ENCODE results near the gene PRR20G. TPM values are rescaled to one million over a fixed set of nuclear protein-coding genes. Genes with fewer than 3 reads are reported as not detected.

The PRR20G gene
- total and polyA plus RNA-seq, 2 donors (not counting 1 experiment from before 2014, with no cell fraction given) = not detected

DNA sequence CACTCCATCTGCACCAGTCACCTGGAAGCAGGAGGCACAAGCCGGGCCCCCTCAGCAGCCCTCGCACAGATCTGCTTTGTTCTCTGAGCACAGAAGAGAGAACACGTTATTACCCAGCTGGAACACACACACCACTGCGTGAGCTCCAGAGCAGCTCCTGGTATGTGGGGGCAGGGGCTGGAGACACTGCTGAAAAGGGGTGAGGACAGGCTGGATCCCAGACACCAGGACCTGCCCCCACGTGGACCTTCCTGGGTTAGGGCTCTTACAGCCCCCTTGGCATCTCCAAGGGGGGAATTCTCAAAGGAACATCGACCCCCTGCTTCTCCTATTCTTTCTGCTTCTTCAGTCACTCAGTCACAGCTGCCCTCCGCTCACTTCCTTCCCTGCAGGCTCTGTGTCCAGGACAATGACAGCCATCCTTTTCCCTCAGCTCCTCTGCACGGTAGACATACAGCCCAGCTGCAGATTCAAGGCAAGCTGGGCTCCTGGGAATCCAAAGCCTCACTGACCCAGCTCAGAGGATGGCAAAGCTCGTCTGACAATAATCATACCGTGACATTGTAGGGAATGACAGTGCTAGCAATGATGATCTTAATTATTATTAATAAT, 33.7 kb downstream of the PRR20G start:
- no peaks in the 10 kb centered on the region for H3K36me3 ChIP-seq (ENCODE audit: control insufficient read depth, insufficient read depth, low read length)
- no peaks in the 10 kb centered on the region for H3K4me1 ChIP-seq (ENCODE audit: control insufficient read depth, extremely low read depth, insufficient read depth, low read length)
- no peaks in the 10 kb centered on the region for H4K20me1 ChIP-seq (ENCODE audit: control insufficient read depth, extremely low read depth, insufficient read depth, low read length)
- no peak overlapping the region for H3K4me3 ChIP-seq (replicated peaks in 1 of 4; ENCODE audit: control extremely low read depth in 1 of 4, insufficient read depth in 1 of 4, low read depth in 3 of 4, low read length in 4 of 4)
- DNase-seq (ENCODE audit: low read depth in 2 of 2) = no peak
- no peak overlapping the region for H3K4me2 ChIP-seq (ENCODE audit: extremely low read depth, insufficient read depth, low read length)
- H3K79me2 ChIP-seq (ENCODE audit: control insufficient read depth, insufficient read depth, low read length) = no peaks in the 10 kb centered on the region
- H2AFZ ChIP-seq (ENCODE audit: low read length) = no peak overlapping the region
- no peaks in the 10 kb centered on the region for H3K27me3 ChIP-seq (ENCODE audit: control insufficient read depth, insufficient read depth, low read length)
- no peak overlapping the region for H3K9ac ChIP-seq (ENCODE audit: insufficient read depth, low read length)
- TF ChIP-seq EZH2 (IDR thresholded peaks at IDR 0.05; ENCODE audit: low read length, missing control alignments) (no peak), CTCF (conservative IDR thresholded peaks at IDR 0.05 in 1 of 2, IDR thresholded peaks at IDR 0.05 in 1 of 2; ENCODE audit: low read depth in 1 of 2, low read length in 2 of 2) (no peak)
- H3K27ac ChIP-seq (ENCODE audit: insufficient read depth, low read length) = no peak overlapping the region
- no peaks in the 10 kb centered on the region for H3K9me3 ChIP-seq (ENCODE audit: control insufficient read depth, insufficient read depth, low read depth, low read length)

DNA sequence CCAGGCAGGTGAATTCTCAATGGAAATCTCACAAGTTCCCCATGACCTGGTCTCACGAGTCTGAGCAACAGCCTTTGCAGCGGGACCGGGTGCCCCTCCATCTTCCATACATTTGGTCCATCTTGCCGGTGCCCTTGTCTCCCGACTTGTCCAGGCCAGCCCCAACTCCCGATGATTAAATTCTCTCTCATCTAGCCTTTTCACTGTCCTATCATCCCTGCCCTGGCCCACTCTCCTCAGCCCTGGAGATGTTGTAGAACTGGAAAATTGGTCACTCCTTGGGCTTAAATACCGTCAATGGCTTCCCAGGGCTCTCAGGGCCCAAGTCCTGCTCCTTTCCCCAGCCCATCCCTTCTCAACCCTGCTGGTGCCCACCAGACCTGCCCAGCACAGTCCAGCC, 34.4 kb downstream of the PRR20G start:
- no peaks in the 10 kb centered on the region for H3K9me3 ChIP-seq (ENCODE audit: control insufficient read depth, insufficient read depth, low read depth, low read length)
- no peaks in the 10 kb centered on the region for H3K79me2 ChIP-seq (ENCODE audit: control insufficient read depth, insufficient read depth, low read length)
- no peak for TF ChIP-seq CTCF (conservative IDR thresholded peaks at IDR 0.05 in 1 of 2, IDR thresholded peaks at IDR 0.05 in 1 of 2; ENCODE audit: low read depth in 1 of 2, low read length in 2 of 2)
- TF ChIP-seq EZH2 (IDR thresholded peaks at IDR 0.05; ENCODE audit: low read length, missing control alignments) = no peak
- no peak overlapping the region for H2AFZ ChIP-seq (ENCODE audit: low read length)
- H3K4me3 ChIP-seq (replicated peaks in 1 of 4; ENCODE audit: control extremely low read depth in 1 of 4, insufficient read depth in 1 of 4, low read depth in 3 of 4, low read length in 4 of 4) = no peak overlapping the region
- no peaks in the 10 kb centered on the region for H3K4me1 ChIP-seq (ENCODE audit: control insufficient read depth, extremely low read depth, insufficient read depth, low read length)
- H3K27me3 ChIP-seq (ENCODE audit: control insufficient read depth, insufficient read depth, low read length) = no peaks in the 10 kb centered on the region
- H3K36me3 ChIP-seq (ENCODE audit: control insufficient read depth, insufficient read depth, low read length) = no peaks in the 10 kb centered on the region
- H3K9ac ChIP-seq (ENCODE audit: insufficient read depth, low read length) = no peak overlapping the region
- no peaks in the 10 kb centered on the region for H4K20me1 ChIP-seq (ENCODE audit: control insufficient read depth, extremely low read depth, insufficient read depth, low read length)
- no peak for DNase-seq (ENCODE audit: low read depth in 2 of 2)
- no peak overlapping the region for H3K27ac ChIP-seq (ENCODE audit: insufficient read depth, low read length)
- H3K4me2 ChIP-seq (ENCODE audit: extremely low read depth, insufficient read depth, low read length) = no peak overlapping the region

DNA sequence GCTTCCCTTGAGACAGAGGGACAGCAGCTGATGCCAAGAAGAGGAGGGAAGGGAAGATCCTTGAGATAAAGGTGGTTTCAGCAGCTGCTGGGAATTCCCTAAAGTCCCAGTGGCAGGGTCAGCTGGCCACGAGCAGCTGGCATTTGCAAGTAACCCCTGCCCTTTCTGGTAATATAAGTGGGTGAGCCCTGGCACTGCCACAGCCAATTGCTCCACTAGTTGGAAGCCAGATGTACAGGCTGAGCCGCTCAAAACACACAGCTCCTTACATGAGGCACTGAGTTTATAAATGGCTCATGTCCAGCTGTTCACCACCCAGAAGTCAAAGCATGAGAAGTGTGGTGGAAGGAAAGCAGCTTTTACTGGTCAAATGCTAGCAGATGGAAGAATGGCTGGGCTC, 35.4 kb downstream of the PRR20G start:
- no peaks in the 10 kb centered on the region for H3K27me3 ChIP-seq (ENCODE audit: control insufficient read depth, insufficient read depth, low read length)
- no peaks in the 10 kb centered on the region for H3K4me1 ChIP-seq (ENCODE audit: control insufficient read depth, extremely low read depth, insufficient read depth, low read length)
- no peaks in the 10 kb centered on the region for H4K20me1 ChIP-seq (ENCODE audit: control insufficient read depth, extremely low read depth, insufficient read depth, low read length)
- no peak for DNase-seq (ENCODE audit: low read depth in 2 of 2)
- TF ChIP-seq EZH2 (IDR thresholded peaks at IDR 0.05; ENCODE audit: low read length, missing control alignments) (no peak), CTCF (conservative IDR thresholded peaks at IDR 0.05 in 1 of 2, IDR thresholded peaks at IDR 0.05 in 1 of 2; ENCODE audit: low read depth in 1 of 2, low read length in 2 of 2) (no peak)
- H2AFZ ChIP-seq (ENCODE audit: low read length) = no peak overlapping the region
- no peaks in the 10 kb centered on the region for H3K36me3 ChIP-seq (ENCODE audit: control insufficient read depth, insufficient read depth, low read length)
- H3K79me2 ChIP-seq (ENCODE audit: control insufficient read depth, insufficient read depth, low read length) = no peaks in the 10 kb centered on the region
- H3K9me3 ChIP-seq (ENCODE audit: control insufficient read depth, insufficient read depth, low read depth, low read length) = no peaks in the 10 kb centered on the region
- H3K4me2 ChIP-seq (ENCODE audit: extremely low read depth, insufficient read depth, low read length) = no peak overlapping the region
- no peak overlapping the region for H3K27ac ChIP-seq (ENCODE audit: insufficient read depth, low read length)
- H3K9ac ChIP-seq (ENCODE audit: insufficient read depth, low read length) = no peak overlapping the region
- H3K4me3 ChIP-seq (replicated peaks in 1 of 4; ENCODE audit: control extremely low read depth in 1 of 4, insufficient read depth in 1 of 4, low read depth in 3 of 4, low read length in 4 of 4) = no peak overlapping the region

Measured in fibroblast of lung (primary cell).